Kidney (tissue), 14 donors: Measurements from ENCODE around the gene RO60. TPM values are rescaled to one million over a fixed set of nuclear protein-coding genes. Genes with fewer than 3 reads are reported as not detected.

Source experiments
- DNase-seq, 5 donors: peaks; one replicate each; pipeline ENCODE4 v3.0.0-alpha.2; 2013 to 2020
- FAIRE-seq: peaks from 2 replicates; lab custom pipeline; 2012; peaks lifted over from hg19 to GRCh38; lab: Jason Lieb, UNC
- H3K27ac ChIP-seq, 2 donors: one replicate each; pipeline ENCODE4 v1.7.0; 2013; ENCODE audit warnings: low read depth in 2 of 2, low read length in 2 of 2, inconsistent platforms in 1 of 2
- H3K27me3 ChIP-seq: one replicate; pipeline ENCODE4 v1.7.1; 2013; ENCODE audit warnings: low read length, inconsistent platforms; ENCODE audit not compliant: control insufficient read depth, insufficient read depth
- H3K36me3 ChIP-seq, 3 donors: one replicate each; pipeline versions ENCODE4 v1.7.0 to v1.7.1; 2013; ENCODE audit warnings: low read length in 3 of 3, control low read depth in 1 of 3, inconsistent platforms in 1 of 3; ENCODE audit not compliant: insufficient read depth in 3 of 3, control insufficient read depth in 2 of 3
- H3K4me1 ChIP-seq, 3 donors: one replicate each; pipeline versions ENCODE4 v1.7.0 to v1.7.1; 2013; ENCODE audit warnings: low read length in 3 of 3, inconsistent platforms in 1 of 3, low read depth in 1 of 3; ENCODE audit not compliant: control insufficient read depth in 2 of 3, insufficient read depth in 2 of 3
- H3K4me3 ChIP-seq, 3 donors: one replicate each; pipeline versions ENCODE4 v1.7.0 to v1.8.1; 2013; ENCODE audit warnings: low read length in 3 of 3, control low read depth in 1 of 3, inconsistent platforms in 1 of 3
- H3K9ac ChIP-seq, 3 donors: one replicate each; pipeline versions ENCODE4 v1.7.0 to v1.7.1; 2013; ENCODE audit warnings: low read length in 3 of 3, control low read depth in 1 of 3, inconsistent platforms in 1 of 3
- H3K9me3 ChIP-seq, 3 donors: one replicate each; pipeline versions ENCODE4 v1.7.0 to v1.7.1; 2013; ENCODE audit warnings: low read length in 3 of 3, control low read depth in 1 of 3, inconsistent platforms in 1 of 3; ENCODE audit not compliant: control insufficient read depth in 2 of 3, insufficient read depth in 1 of 3
- intact Hi-C: fragments of 100-400 bp; cut with DNase I; formaldehyde crosslinking; loops from one replicate; pipeline ENCODE4 v1.11.1; 2022
- polyA plus RNA-seq: library from polyadenylated mRNA; stranded (reverse); fragments of 350-450 nt; fragmentation: Illumina TruSeq; extraction: RNeasy Lipid Tissue Mini Kit (QIAGEN cat#74804); gene quantifications from one replicate; pipeline ENCODE4 v1.2.3, GENCODE V29; 2014; ENCODE audit warnings: low read depth, low replicate concordance; ENCODE audit not compliant: insufficient read depth
- total RNA-seq: library from RNA; stranded (reverse); fragmentation: NEBNext Ultra II Directional; extraction: Animal tissue kit (Norgen Biotek cat#: 25700); gene quantifications from one replicate; pipeline ENCODE4 v1.2.1, GENCODE V29; 2021
- TF ChIP-seq, protein P1 (sequence below): IDR thresholded peaks from 3 replicates; pipeline ENCODE4 v1.5.1; 2012; ENCODE audit warnings: mild to moderate bottlenecking, moderate library complexity, borderline replicate concordance; ENCODE audit not compliant: insufficient read depth; ENCODE audit errors: extremely low read depth
- donor health status: control.
- donor health status: control.
- donor health status: control.
- donor health status: control.
- donor health status: control.
- donor health status: DM: yes; HTN: yes; CAD: no.
- donor health status: Normal renal cell carcinoma (clear cell type).

Gene RO60
- total and polyA plus RNA-seq, 2 donors from 2014 or later: 4.8 to 72.0 TPM

DNA sequence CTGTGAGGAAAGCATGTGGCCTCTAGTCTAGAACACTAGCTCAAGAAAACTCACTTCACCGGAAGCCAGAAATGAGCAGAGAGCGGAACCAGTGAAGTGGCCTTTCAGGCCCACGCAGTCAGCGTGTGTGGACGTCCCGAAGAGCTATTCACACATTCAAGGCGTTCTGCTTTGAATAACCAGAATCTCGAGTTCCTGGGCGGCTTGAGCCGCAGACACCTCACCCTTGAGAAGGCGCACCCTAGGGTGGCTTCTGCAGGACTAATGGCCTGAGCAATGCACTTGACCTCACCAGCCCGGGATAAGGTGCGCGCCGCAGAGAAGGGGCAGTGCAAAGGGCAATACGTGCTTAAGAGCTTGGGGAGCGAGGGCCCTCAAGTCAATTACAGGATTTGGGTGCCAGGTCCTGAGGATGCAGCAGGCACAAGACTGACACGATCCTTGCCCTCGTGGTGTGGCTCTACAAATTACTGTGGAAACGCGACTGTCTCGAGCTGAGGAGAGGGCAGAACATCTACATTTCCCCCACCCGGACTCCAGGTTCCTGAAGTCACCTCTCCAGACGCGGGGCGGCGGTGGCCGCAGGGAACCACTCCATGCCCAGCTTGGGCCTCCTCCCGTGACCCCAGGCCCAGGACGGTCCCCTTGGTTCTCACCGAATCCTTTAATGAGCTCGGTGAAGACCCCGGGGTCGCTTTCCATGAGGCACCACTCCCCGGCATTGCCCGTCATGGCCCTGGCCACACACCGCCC is 707 bp upstream of the RO60 start:
- no peaks in the 10 kb centered on the region for H3K36me3 ChIP-seq
- FAIRE-seq: no peak
- TF ChIP-seq, protein P1, sequence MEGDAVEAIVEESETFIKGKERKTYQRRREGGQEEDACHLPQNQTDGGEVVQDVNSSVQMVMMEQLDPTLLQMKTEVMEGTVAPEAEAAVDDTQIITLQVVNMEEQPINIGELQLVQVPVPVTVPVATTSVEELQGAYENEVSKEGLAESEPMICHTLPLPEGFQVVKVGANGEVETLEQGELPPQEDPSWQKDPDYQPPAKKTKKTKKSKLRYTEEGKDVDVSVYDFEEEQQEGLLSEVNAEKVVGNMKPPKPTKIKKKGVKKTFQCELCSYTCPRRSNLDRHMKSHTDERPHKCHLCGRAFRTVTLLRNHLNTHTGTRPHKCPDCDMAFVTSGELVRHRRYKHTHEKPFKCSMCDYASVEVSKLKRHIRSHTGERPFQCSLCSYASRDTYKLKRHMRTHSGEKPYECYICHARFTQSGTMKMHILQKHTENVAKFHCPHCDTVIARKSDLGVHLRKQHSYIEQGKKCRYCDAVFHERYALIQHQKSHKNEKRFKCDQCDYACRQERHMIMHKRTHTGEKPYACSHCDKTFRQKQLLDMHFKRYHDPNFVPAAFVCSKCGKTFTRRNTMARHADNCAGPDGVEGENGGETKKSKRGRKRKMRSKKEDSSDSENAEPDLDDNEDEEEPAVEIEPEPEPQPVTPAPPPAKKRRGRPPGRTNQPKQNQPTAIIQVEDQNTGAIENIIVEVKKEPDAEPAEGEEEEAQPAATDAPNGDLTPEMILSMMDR: no peak
- H3K9ac ChIP-seq: peak overlapping the region; percentile 81 to 84 (median 84)
- peak overlapping the region; percentile 81 to 97 (median 92) for H3K4me3 ChIP-seq
- H3K9me3 ChIP-seq: no peaks in the 10 kb centered on the region
- intact Hi-C loops: no loop called here
- DNase-seq: peak in 4 of 5 donors; percentile 36 to 81 (median 76)
- H3K27me3 ChIP-seq: no peaks in the 10 kb centered on the region
- H3K4me1 ChIP-seq: peaks cover 0 to 15% (median 11%) of the 10 kb centered on the region in 3 donors
- peak overlapping the region; percentile 97 to 98 for H3K27ac ChIP-seq

DNA sequence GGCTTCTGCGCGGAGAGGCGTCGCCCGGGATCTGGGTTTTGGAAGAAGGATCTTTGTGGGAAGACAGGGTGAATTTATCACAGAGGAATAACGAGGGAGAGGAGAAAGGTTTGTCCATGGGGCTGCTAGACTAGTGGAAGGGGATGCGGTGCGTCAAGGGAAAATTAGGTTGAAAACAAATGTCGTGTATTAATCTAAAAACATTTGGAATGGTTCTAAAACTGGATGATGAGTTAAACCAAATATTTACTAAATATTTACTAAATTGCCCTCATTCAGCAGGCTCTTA is 647 bp downstream of the RO60 start:
- H3K9ac ChIP-seq: peak overlapping the region; percentile 79 to 96 (median 88)
- TF ChIP-seq, protein P1: no peak
- H3K4me3 ChIP-seq: peak overlapping the region; percentile 81 to 97 (median 92)
- H3K27me3 ChIP-seq: no peaks in the 10 kb centered on the region
- H3K9me3 ChIP-seq: no peaks in the 10 kb centered on the region
- FAIRE-seq (no peak), DNase-seq (no peak)
- intact Hi-C loops: no loop called here
- H3K4me1 ChIP-seq: peaks cover 0 to 15% (median 11%) of the 10 kb centered on the region in 3 donors
- H3K27ac ChIP-seq: peak overlapping the region; percentile 97 to 98
- H3K36me3 ChIP-seq: no peaks in the 10 kb centered on the region

DNA sequence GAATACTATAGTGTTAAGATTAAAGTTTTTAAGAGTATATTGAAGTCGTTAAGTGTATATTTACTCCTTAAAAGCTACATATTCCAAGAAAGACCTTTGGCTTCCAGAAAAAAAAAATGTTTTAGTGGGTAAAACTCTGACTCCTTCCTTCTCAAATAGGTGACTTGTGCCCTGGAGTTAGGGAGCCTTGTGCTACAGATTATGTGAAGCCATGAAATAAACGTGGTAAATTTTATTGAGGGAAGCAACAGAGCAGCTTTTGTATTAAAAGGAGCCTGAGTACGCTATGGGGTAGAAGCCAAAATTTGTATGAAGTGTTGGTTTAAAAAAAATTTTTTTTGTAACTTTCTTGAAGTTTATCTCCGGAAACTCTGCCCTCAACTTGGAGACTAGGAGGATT is 994 bp downstream of the RO60 start:
- FAIRE-seq (no peak), DNase-seq (peak in 1 of 5 donors; percentile 26)
- H3K9ac ChIP-seq: peak overlapping the region; percentile 79 to 96 (median 88)
- no peaks in the 10 kb centered on the region for H3K27me3 ChIP-seq
- intact Hi-C loops: no loop called here
- H3K4me1 ChIP-seq: peaks cover 0 to 15% (median 11%) of the 10 kb centered on the region in 3 donors
- H3K9me3 ChIP-seq: no peaks in the 10 kb centered on the region
- peak overlapping the region; percentile 12 to 97 for H3K27ac ChIP-seq
- TF ChIP-seq, protein P1: no peak
- H3K36me3 ChIP-seq: no peaks in the 10 kb centered on the region
- H3K4me3 ChIP-seq: peak overlapping the region; percentile 81 to 97 (median 92)
